ENCODE measurements around the gene PSMC2.
"Not testable (repeated sequence)": the region's sequence is repeated elsewhere in the genome, so short reads cannot be mapped to it uniquely, and the experiment has no call there.

The PSMC2 gene

GRCh38 chr7:103373866-103374643 lies 26.6 kb downstream of the PSMC2 start:
- no peak overlapping the region for H3K4me3 ChIP-seq (ENCODE audit: low read depth, low read length)

- H3K4me3 ChIP-seq (ENCODE audit: low read depth, low read length): no peak overlapping the region
These were observed 32.0 kb downstream of the PSMC2 start for GRCh38 chr7:103379270-103379975.

DNA sequence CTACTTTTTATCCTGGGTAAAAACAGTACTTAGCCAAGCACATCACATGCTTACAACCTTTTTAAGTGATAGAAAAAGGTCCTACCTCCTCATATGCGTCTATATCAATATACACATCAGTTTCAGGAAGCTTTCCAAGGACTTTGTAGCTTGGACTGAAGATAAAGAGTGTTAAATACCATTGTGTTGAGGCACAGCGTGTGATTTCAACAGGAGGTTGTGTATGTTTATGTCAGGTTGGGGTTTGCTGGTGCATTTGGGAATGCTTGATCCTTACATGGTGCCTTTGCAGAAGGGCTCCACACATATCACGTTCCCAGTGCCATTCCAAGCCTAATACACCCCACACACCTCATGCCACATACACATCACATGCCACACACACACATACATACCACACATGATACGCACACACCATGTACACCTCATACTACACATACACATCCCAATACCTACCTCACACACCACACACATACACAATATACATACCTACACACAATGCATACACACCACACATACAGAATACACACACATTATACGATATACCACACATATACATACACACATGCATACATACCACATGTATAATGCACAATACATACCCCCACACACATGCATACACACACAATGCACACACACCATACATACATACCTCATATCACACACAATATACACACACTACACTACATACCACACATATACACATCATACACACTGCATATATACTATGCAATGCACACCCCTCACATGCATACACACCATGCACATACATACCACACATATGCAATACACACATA lies 33.1 kb downstream of the PSMC2 start:
- no peak overlapping the region for H3K4me3 ChIP-seq (ENCODE audit: low read depth, low read length)

DNA sequence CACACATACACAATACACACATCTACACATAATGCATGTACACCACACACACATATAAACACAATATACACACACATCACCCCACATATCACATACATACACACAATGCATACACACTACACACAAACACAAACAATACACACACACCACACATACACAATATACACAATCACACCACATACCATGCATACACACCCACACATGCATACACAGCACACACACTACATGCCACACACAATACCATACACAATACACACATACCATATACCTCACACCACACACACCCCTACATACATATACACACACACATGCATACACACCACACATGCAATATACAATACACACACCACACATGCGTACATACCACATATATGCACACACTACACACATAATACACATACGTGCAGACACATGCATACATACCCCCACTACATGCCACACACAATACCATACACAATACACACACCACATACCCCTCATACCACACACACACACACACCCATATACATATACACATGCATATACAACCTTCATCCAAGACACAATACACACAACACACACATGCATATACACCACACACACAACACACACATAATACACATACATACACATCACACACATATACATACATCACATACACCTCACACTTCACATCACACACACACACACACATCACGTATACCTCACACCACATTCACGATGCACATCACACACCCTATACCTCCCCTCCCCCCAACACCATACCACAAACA lies 34.0 kb downstream of the PSMC2 start:
- no peak overlapping the region for H3K4me3 ChIP-seq (ENCODE audit: low read depth, low read length)

DNA sequence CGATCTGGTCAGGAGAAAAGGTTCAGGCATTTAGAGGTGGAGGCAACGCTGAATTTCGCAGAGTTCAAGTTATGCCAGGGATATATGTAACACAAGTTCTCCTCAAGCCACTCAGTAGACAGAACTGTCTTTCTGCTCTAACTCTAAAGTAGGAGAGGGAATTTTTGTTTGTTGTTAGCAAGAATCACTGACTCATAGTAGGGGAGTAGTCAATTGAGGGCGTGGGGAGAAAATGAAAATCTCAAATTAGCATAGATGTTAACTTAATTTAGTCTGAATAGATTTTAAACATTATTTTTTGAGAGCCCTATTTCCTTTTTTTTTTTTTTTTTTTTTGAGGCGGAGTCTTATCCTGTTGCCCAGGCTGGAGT lies 34.6 kb downstream of the PSMC2 start:
- no peak overlapping the region for H3K4me3 ChIP-seq (ENCODE audit: low read depth, low read length)

GRCh38 chr7:103387242-103387641 lies 39.8 kb downstream of the PSMC2 start:
- no peak overlapping the region for H3K4me3 ChIP-seq (ENCODE audit: low read depth, low read length)

DNA sequence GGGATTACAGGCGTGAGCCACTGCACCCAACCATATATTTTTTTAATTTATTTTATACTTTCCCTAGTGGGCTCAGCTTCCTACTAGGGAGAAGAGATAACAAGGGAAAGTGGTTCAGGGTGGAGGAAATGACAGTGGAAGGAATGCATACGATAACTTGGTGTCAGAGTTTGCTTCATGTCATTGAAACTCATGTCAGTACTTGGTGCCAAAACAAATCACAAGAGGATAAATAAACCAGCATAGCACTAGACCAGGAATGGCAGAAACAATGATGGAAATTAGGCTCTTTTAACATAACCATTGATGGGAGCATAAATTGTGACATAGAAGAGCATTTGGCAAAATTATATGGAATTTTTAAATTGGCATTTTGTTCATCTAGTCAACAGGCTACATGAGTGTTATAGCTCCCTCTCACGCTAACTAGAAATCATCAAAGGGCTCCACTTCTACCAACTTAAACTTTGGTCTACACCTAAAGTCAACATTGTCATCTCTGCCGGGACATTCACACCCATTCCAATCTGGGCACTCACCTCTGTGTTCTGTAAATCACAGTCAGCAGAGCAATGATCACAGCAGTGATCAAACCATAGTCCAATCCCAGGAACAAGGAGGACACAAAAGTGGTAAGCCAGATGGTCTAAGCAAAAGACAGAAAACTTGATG lies 41.2 kb downstream of the PSMC2 start:
- no peak overlapping the region for H3K4me3 ChIP-seq (ENCODE audit: low read depth, low read length)

GRCh38 chr7:103389263-103389662 lies 41.8 kb downstream of the PSMC2 start:
- no peak overlapping the region for H3K4me3 ChIP-seq (ENCODE audit: low read depth, low read length)

DNA sequence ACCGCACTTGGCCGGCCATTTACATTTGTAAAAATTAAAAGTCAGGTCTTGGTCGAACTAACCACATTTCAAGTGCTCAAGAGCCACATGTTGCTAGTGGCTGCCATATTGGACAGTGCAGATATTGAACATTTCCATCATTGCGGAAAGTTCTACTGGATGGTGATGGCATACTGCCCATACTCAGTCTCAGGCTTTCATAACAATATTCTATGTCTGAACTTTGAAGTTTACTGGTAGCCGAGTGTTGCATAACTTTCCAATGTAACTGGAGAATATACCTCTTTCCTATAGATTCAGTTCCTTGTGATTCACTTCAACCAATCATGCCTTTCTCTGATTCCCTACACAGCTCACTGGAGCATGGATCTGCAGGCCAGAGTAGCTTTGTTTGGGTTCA lies 43.7 kb downstream of the PSMC2 start:
- no peak overlapping the region for H3K4me3 ChIP-seq (ENCODE audit: low read depth, low read length)

DNA sequence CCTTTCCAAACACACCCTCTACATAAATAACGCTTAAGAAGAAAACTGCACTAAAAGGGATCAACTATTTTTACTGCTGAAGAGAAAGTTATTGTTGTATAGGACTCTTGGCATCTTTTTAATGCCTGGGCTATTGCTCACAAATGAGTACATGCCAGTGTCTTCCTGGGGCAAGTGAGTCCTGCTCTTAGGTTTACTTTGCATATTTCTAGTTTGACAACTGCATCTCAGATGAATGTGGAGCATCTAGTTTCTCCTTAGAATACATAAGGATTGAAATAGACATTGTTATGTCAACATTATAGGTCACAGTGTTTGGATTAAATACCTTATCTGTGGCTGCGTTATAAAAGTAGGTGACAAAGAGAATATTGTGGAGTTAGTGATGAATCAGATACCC lies 44.5 kb downstream of the PSMC2 start:
- H3K4me3 ChIP-seq (ENCODE audit: low read depth, low read length): no peak overlapping the region

- H3K4me3 ChIP-seq (ENCODE audit: low read depth, low read length): no peak overlapping the region
These were observed 47.1 kb downstream of the PSMC2 start for GRCh38 chr7:103394566-103394965.

- no peak overlapping the region for H3K4me3 ChIP-seq (ENCODE audit: low read depth, low read length)
These were observed 47.6 kb downstream of the PSMC2 start for GRCh38 chr7:103395071-103395470.

DNA sequence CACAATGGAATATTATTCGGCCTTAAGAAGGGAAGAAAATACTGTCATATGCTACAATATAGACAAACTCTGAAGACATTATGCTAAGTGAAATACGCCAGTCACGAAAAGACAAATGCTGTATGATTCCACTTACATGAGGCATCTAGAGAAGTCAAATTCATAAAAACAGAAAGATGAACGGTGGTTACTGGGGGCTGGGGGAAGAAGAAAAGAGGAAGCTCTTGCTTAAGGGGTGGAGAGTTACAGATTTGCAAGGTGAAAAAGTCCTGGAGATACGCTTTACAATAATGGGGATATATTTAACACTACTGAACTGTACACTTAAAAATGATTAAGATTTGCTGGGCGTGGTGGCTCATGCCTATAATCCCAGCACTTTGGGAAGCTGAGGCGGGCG lies 49.0 kb downstream of the PSMC2 start:
- H3K4me3 ChIP-seq (ENCODE audit: low read depth, low read length): no peak overlapping the region

DNA sequence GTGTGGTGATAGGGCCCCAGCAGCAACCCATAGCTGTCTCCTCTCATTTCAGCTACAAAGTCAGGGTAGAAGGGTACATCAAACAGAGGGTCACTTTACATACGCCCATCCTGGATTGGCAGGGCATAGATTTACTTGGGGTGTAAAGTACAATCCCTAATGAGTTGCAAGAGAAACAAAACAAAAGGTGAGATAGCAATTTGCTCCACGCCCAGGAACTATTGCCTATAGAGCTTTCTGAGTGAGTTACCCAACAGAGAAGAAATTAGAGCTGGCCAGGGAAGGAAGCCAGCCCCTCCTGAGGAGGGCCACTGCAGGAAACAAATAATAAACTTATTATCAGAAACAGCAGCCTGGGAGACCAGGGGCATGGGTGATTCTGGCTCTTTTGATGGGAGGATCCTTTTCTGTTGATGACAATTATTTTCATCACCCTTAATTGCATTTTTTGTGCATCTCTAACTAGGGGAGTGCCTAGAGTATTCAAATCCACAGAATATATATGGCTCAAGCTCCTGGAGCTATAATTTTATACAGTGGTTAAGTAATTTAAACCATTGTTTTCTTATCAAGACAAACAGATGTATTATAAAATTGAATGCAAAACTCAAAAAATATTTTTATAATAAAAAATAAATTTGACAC lies 51.2 kb downstream of the PSMC2 start:
- H3K4me3 ChIP-seq (ENCODE audit: low read depth, low read length): no peak overlapping the region

DNA sequence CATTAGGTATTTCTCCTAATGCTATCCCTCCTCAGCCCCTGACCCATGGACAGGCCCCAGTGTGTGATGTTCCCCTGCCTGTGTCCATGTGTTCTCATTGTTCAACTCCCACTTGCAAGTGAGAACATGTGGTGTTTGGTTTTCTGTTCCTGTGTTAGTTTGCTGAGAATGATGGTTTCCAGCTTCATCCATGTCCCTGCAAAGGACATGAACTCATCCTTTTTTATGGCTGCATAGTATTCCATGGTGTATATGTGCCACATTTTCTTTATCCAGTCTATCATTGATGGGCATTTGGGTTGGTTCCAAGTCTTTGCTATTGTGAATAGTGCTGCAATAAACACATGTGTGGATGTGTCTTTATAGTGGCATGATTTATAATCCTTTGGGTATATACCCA lies 52.2 kb downstream of the PSMC2 start:
- H3K4me3 ChIP-seq (ENCODE audit: low read depth, low read length): not testable (repeated sequence)

DNA sequence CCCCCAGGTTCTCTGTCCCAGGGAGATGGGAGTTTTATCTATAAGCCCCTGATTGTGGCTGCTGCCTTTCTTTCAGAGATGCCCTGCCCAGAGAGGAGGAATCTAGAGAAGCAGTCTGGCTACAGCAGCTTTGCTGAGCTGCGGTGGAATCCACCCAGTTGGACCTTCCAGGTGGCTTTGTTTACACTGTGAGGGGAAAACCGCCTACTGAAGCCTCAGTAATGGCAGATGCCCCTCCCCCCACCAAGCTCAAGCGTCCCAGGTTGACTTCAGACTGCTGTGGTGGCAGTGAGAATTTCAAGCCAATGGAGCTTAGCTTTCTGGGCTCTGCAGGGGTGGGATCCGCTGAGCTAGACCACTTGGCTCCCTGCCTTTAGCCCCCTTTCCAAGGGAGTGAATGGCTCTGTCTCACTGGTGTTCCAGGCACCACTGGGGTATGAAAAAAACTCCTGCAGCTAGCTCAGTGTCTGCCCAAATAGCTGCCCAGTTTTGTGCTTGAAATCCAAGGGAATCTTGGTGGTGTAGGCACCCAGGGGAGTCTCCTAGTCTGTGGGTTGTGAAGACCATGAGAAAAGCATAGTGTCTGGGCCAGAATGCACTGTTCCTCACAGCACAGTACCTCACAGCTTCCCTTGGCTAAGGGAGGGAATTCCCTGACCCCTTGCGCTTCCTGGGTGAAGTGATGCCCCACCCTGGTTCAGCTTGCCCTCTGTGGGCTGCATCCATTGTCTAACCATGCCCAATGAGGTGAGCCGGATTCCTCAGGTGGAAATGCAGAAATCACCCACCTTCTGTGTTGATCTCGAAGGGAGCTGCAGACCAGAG lies 58.6 kb downstream of the PSMC2 start:
- H3K4me3 ChIP-seq (ENCODE audit: low read depth, low read length): not testable (repeated sequence)

DNA sequence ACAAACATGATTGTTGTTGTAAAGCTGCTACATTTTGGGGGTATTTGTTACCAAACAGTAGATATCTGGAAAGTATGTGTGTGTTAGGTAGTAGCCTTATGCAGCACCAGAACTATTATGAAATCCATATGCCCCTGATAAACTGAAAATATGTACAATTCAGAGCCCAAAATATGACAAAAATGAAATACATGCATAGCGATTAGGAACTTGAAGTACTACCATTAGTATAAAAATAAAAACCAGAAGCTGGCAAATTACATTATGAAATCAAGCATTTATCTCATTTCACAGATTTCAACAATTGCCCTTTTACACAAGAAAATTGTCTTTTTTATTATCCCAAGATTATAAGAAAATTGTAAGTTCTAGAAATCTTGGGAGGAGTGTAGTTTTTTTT lies 64.7 kb downstream of the PSMC2 start:
- H3K4me3 ChIP-seq (ENCODE audit: low read depth, low read length): no peak overlapping the region

- no peak overlapping the region for H3K4me3 ChIP-seq (ENCODE audit: low read depth, low read length)
These were observed 66.0 kb downstream of the PSMC2 start for GRCh38 chr7:103413407-103413806.

GRCh38 chr7:103418241-103418640 lies 70.8 kb downstream of the PSMC2 start:
- no peak overlapping the region for H3K4me3 ChIP-seq (ENCODE audit: low read depth, low read length)
